Smooth muscle cell (in vitro differentiated cells): Measurements from ENCODE around the gene GRIK3. TPM values are rescaled to one million over a fixed set of nuclear protein-coding genes. Genes with fewer than 3 reads are reported as not detected.

Experiments
- DNase-seq: peaks from one replicate; lab custom pipeline; 2025; ENCODE audit not compliant: unreplicated experiment; lab: John Stamatoyannopoulos, UW
- H2AFZ ChIP-seq: fragments of 200-600 bp; sonication (generic); 2 replicates; pipeline ENCODE4 v1.6.0; 2016; ENCODE audit warnings: antibody characterized with exemption, low read depth, mild to moderate bottlenecking
- H3F3A ChIP-seq: fragments of 200-600 bp; sonication (generic); 2 replicates; pipeline ENCODE4 v1.6.0; 2017; ENCODE audit warnings: antibody characterized with exemption, low read depth
- H3K27ac ChIP-seq: fragments of 200-600 bp; sonication (generic); 2 replicates; pipeline ENCODE4 v1.5.1; 2016; ENCODE audit warnings: low read depth, mild to moderate bottlenecking
- H3K27me3 ChIP-seq: fragments of 200-600 bp; sonication (generic); 2 replicates; pipeline ENCODE4 v1.6.1; 2016; ENCODE audit warnings: low read depth, mild to moderate bottlenecking
- H3K36me3 ChIP-seq: fragments of 200-600 bp; sonication (generic); 2 replicates; pipeline ENCODE4 v1.5.1; 2016; ENCODE audit warnings: low read depth
- H3K4me1 ChIP-seq: fragments of 200-600 bp; sonication (generic); 2 replicates; pipeline ENCODE4 v1.5.1; 2016; ENCODE audit warnings: low read depth
- H3K4me2 ChIP-seq: fragments of 200-600 bp; sonication (generic); 2 replicates; pipeline ENCODE4 v1.6.0; 2016; ENCODE audit warnings: mild to moderate bottlenecking
- H3K4me3 ChIP-seq: fragments of 200-600 bp; sonication (generic); 2 replicates; pipeline ENCODE4 v1.5.1; 2016; ENCODE audit warnings: mild to moderate bottlenecking
- H3K79me2 ChIP-seq: fragments of 200-600 bp; sonication (generic); 2 replicates; pipeline ENCODE4 v1.6.0; 2016; ENCODE audit warnings: low read depth, mild to moderate bottlenecking
- H3K9ac ChIP-seq: fragments of 200-600 bp; sonication (generic); 2 replicates; pipeline ENCODE4 v1.6.0; 2016; ENCODE audit warnings: low read depth
- H3K9me3 ChIP-seq: fragments of 200-600 bp; sonication (generic); replicated peaks from 2 replicates; pipeline ENCODE4 v1.5.1; 2016; ENCODE audit warnings: low read depth
- H4K20me1 ChIP-seq: fragments of 200-600 bp; sonication (generic); 2 replicates; pipeline ENCODE4 v1.6.0; 2016; ENCODE audit warnings: low read depth
- WGBS: methylation state at CpG from one replicate; pipeline ENCODE4 v1.1.7; 2016; ENCODE audit warnings: low lambda C conversion rate; 5-methylcytosine and 5-hydroxymethylcytosine counted together
- polyA plus RNA-seq: library from polyadenylated mRNA; unstranded; fragments of >200 nt; fragmentation: Nextera tagmentation; extraction: Ambion mirVana; gene quantifications from 2 replicates; pipeline ENCODE4 v1.2.1, GENCODE V29; 2016
- total RNA-seq: library from RNA; depleted of rRNA; stranded (reverse); fragments of >200 nt; gene quantifications from 2 replicates; pipeline ENCODE4 v1.2.3, GENCODE V29; 2014
- TF ChIP-seq, protein P1 (sequence below): fragments of 200-600 bp; sonication (generic); IDR thresholded peaks from 2 replicates; pipeline ENCODE4 v1.5.1; 2017; ENCODE audit warnings: borderline replicate concordance, mild to moderate bottlenecking, antibody characterized with exemption; ENCODE audit not compliant: insufficient read depth, poor library complexity, severe bottlenecking

Gene GRIK3
- total and polyA plus RNA-seq, 2 experiments from 2014 or later: 0.04 TPM; not detected in 1

- Histone ChIP-seq H3K79me2 (no peaks in the 10 kb centered on the region), H3K27ac (no peak overlapping the region), H3K4me1 (peaks cover 21% of the 10 kb centered on the region), H3K4me3 (no peak overlapping the region), H3K4me2 (no peak overlapping the region), H2AFZ (no peak overlapping the region), H3K9me3 (no peaks in the 10 kb centered on the region), H3K9ac (no peak overlapping the region), H4K20me1 (no peaks in the 10 kb centered on the region), H3K36me3 (no peaks in the 10 kb centered on the region), H3K27me3 (no peaks in the 10 kb centered on the region), H3F3A (no peaks in the 10 kb centered on the region)
- no peak for DNase-seq
- TF ChIP-seq, protein P1, sequence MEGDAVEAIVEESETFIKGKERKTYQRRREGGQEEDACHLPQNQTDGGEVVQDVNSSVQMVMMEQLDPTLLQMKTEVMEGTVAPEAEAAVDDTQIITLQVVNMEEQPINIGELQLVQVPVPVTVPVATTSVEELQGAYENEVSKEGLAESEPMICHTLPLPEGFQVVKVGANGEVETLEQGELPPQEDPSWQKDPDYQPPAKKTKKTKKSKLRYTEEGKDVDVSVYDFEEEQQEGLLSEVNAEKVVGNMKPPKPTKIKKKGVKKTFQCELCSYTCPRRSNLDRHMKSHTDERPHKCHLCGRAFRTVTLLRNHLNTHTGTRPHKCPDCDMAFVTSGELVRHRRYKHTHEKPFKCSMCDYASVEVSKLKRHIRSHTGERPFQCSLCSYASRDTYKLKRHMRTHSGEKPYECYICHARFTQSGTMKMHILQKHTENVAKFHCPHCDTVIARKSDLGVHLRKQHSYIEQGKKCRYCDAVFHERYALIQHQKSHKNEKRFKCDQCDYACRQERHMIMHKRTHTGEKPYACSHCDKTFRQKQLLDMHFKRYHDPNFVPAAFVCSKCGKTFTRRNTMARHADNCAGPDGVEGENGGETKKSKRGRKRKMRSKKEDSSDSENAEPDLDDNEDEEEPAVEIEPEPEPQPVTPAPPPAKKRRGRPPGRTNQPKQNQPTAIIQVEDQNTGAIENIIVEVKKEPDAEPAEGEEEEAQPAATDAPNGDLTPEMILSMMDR: no peak
- 83% methylated on average over 3 of the region's 3 CpGs for WGBS
Measured at GRCh38 chr1:36762174-36762573, 272.1 kb downstream of the GRIK3 start.

DNA sequence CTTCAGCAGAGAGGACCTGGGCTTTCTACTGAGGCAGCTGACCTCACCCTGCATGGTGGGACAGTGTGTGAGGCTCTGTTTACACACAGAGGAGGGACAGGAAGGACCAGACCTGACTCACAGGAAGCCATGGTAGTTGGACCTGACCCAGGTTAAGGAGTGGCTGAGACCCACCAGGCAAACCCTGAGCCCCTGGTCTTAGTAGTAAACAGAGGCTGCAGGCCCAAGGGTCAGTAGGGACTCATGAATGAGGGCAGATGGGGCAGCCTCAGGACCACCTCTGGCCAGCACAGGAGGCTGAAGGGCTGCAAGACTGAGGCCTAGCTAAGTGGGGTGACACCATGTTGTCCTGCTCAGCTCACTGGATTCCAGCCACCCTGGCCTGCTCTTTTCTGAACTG lies 273.2 kb downstream of the GRIK3 start:
- no peak overlapping the region for H3K27ac ChIP-seq
- no peak overlapping the region for H3K9ac ChIP-seq
- no peak for DNase-seq
- no peaks in the 10 kb centered on the region for H3K79me2 ChIP-seq
- no peaks in the 10 kb centered on the region for H3K9me3 ChIP-seq
- no peak overlapping the region for H3K4me2 ChIP-seq
- H3F3A ChIP-seq: no peaks in the 10 kb centered on the region
- no peaks in the 10 kb centered on the region for H3K36me3 ChIP-seq
- H3K4me1 ChIP-seq: peaks cover 18% of the 10 kb centered on the region
- TF ChIP-seq, protein P1: no peak
- H4K20me1 ChIP-seq: no peaks in the 10 kb centered on the region
- no peaks in the 10 kb centered on the region for H3K27me3 ChIP-seq
- H2AFZ ChIP-seq: no peak overlapping the region
- H3K4me3 ChIP-seq: no peak overlapping the region

- Histone ChIP-seq H3K27ac (no peak overlapping the region), H3K79me2 (no peaks in the 10 kb centered on the region), H4K20me1 (no peaks in the 10 kb centered on the region), H3K36me3 (no peaks in the 10 kb centered on the region), H3K27me3 (no peaks in the 10 kb centered on the region), H3K4me1 (peaks cover 9% of the 10 kb centered on the region), H3K9ac (no peak overlapping the region), H3K4me3 (no peak overlapping the region), H3K4me2 (no peak overlapping the region), H2AFZ (no peak overlapping the region), H3F3A (no peaks in the 10 kb centered on the region), H3K9me3 (no peaks in the 10 kb centered on the region)
- no peak for DNase-seq
- TF ChIP-seq, protein P1: no peak
- WGBS: 82% methylated on average over 3 of the region's 3 CpGs
Measured at GRCh38 chr1:36760081-36760480, 274.2 kb downstream of the GRIK3 start.

DNA sequence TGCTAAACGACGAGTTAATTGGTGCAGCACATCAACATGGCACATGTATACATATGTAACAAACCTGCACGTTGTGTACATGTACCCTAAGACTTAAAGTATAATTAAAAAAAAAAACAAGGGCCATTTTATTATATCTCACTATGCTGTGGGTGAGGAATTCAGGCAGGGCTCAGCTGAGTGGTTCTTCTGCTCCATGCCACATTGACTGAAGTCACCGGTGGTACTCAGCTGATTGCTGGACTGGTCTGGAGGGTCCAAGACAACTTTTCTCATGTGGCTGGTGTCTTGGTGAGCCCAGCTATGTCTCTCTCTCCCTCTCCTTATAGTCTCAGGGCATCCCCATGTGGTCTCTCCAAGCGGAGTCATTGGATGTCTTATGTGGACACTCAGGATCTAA lies 275.0 kb downstream of the GRIK3 start:
- no peaks in the 10 kb centered on the region for H3F3A ChIP-seq
- no peak overlapping the region for H3K4me3 ChIP-seq
- H3K9me3 ChIP-seq: no peaks in the 10 kb centered on the region
- DNase-seq: no peak
- 96% methylated on average over 5 of the region's 5 CpGs for WGBS
- no peak overlapping the region for H2AFZ ChIP-seq
- TF ChIP-seq, protein P1: no peak
- H3K36me3 ChIP-seq: no peaks in the 10 kb centered on the region
- peaks cover 2% of the 10 kb centered on the region for H3K4me1 ChIP-seq
- H4K20me1 ChIP-seq: no peaks in the 10 kb centered on the region
- H3K9ac ChIP-seq: no peak overlapping the region
- H3K4me2 ChIP-seq: no peak overlapping the region
- no peaks in the 10 kb centered on the region for H3K79me2 ChIP-seq
- no peak overlapping the region for H3K27ac ChIP-seq
- H3K27me3 ChIP-seq: no peaks in the 10 kb centered on the region
